Progenitor cell of endocrine pancreas (in vitro differentiated cells): ENCODE data around the gene AMBP. TPM values are rescaled to one million over a fixed set of nuclear protein-coding genes. Genes with fewer than 3 reads are reported as not detected.

Experiments
- DNase-seq: peaks from one replicate; pipeline ENCODE4 v3.0.0; 2021; ENCODE audit warnings: low spot score; ENCODE audit not compliant: unreplicated experiment
- H3K27ac Mint-ChIP-seq: 2 replicates; pipeline ENCODE4 v1.8.0; 2021; ENCODE audit warnings: mild to moderate bottlenecking, moderate library complexity, mixed read lengths
- H3K27me3 Mint-ChIP-seq: 2 replicates; pipeline ENCODE4 v1.8.0; 2021; ENCODE audit warnings: mixed read lengths
- H3K36me3 Mint-ChIP-seq: 2 replicates; pipeline ENCODE4 v1.8.0; 2022; ENCODE audit warnings: mixed read lengths; ENCODE audit not compliant: insufficient read depth
- H3K4me1 Mint-ChIP-seq: 2 replicates; pipeline ENCODE4 v1.8.0; 2021; ENCODE audit warnings: low read depth, mixed read lengths
- H3K4me3 Mint-ChIP-seq: 2 replicates; pipeline ENCODE4 v1.8.0; 2021; ENCODE audit warnings: low read depth, mild to moderate bottlenecking, moderate library complexity, mixed read lengths
- H3K9me3 Mint-ChIP-seq: 2 replicates; pipeline ENCODE4 v1.8.0; 2021; ENCODE audit warnings: low read depth, mixed read lengths
- CTCF ChIP-seq: fragments of 200-600 bp; sonication (generic); IDR thresholded peaks from one replicate; pipeline ENCODE4 v1.5.0; 2021; ENCODE audit warnings: antibody characterized with exemption, mild to moderate bottlenecking; ENCODE audit not compliant: unreplicated experiment
- total RNA-seq: library from RNA; stranded (reverse); gene quantifications from 2 replicates; pipeline ENCODE4 v1.2.1, GENCODE V29; 2021

Gene AMBP
- total RNA-seq, 1 donor from 2014 or later: 678 TPM

GRCh38 chr9:114030364-114030763 is 47.7 kb downstream of the AMBP start:
- Mint-ChIP-seq H3K4me3 (no peak overlapping the region), H3K9me3 (no peaks in the 10 kb centered on the region), H3K4me1 (no peaks in the 10 kb centered on the region), H3K27me3 (no peaks in the 10 kb centered on the region), H3K36me3 (peaks cover 26% of the 10 kb centered on the region), H3K27ac (no peak overlapping the region)
- no peak for DNase-seq
- TF ChIP-seq CTCF: no peak

- Mint-ChIP-seq H3K36me3 (peaks cover 31% of the 10 kb centered on the region), H3K27me3 (no peaks in the 10 kb centered on the region), H3K9me3 (no peaks in the 10 kb centered on the region), H3K4me1 (peaks cover 4% of the 10 kb centered on the region), H3K4me3 (no peak overlapping the region), H3K27ac (no peak overlapping the region)
- no peak for DNase-seq
- no peak for TF ChIP-seq CTCF
These were observed 48.6 kb downstream of the AMBP start for GRCh38 chr9:114029311-114030170.

- Mint-ChIP-seq H3K4me3 (no peak overlapping the region), H3K9me3 (peaks cover 7% of the 10 kb centered on the region), H3K27ac (peak overlapping the region; percentile 24), H3K36me3 (peaks cover 37% of the 10 kb centered on the region), H3K27me3 (no peaks in the 10 kb centered on the region), H3K4me1 (peaks cover 4% of the 10 kb centered on the region)
- DNase-seq: no peak
- no peak for TF ChIP-seq CTCF
These were observed 49.5 kb downstream of the AMBP start for GRCh38 chr9:114028646-114029045.

- H3K27ac Mint-ChIP-seq: no peak overlapping the region
- H3K9me3 Mint-ChIP-seq: peaks cover 14% of the 10 kb centered on the region
- no peak overlapping the region for H3K4me3 Mint-ChIP-seq
- TF ChIP-seq CTCF: no peak
- peaks cover 4% of the 10 kb centered on the region for H3K4me1 Mint-ChIP-seq
- peaks cover 41% of the 10 kb centered on the region for H3K36me3 Mint-ChIP-seq
- H3K27me3 Mint-ChIP-seq: no peaks in the 10 kb centered on the region
- DNase-seq: no peak
These were observed 50.1 kb downstream of the AMBP start for GRCh38 chr9:114027863-114028465.

- peaks cover 20% of the 10 kb centered on the region for H3K9me3 Mint-ChIP-seq
- H3K27me3 Mint-ChIP-seq: no peaks in the 10 kb centered on the region
- peaks cover 44% of the 10 kb centered on the region for H3K36me3 Mint-ChIP-seq
- TF ChIP-seq CTCF: no peak
- DNase-seq: no peak
- H3K27ac Mint-ChIP-seq: peak overlapping the region; percentile 38
- peaks cover 4% of the 10 kb centered on the region for H3K4me1 Mint-ChIP-seq
- H3K4me3 Mint-ChIP-seq: no peak overlapping the region
These were observed 50.8 kb downstream of the AMBP start for GRCh38 chr9:114027159-114027862.
